Activated naive CD4-positive, alpha-beta T cell treated with anti-CD3 and anti-CD28 coated beads, Interleukin-2, amount 10 ng/mL, durations not matched to agents 7 days and 5 days (primary cell): Measurements from ENCODE around the gene KLF6.

Source experiments
- CTCF ChIA-PET: fragments of 350-600 bp; sonication (Branson Sonifier 250); formaldehyde crosslinking; loops from one replicate; lab custom pipeline; 2021; ENCODE audit warnings: antibody characterized with exemption; lab: Charles Lee
- DNase-seq: peaks from one replicate; pipeline ENCODE4 v3.0.0-alpha.2; 2020
- H3K27ac Mint-ChIP-seq: one replicate; pipeline ENCODE4 v1.8.0; 2021; ENCODE audit warnings: mild to moderate bottlenecking, moderate library complexity, mixed read lengths
- H3K27me3 Mint-ChIP-seq: one replicate; pipeline ENCODE4 v1.8.0; 2021; ENCODE audit warnings: mild to moderate bottlenecking, mixed read lengths
- H3K36me3 Mint-ChIP-seq: one replicate; pipeline ENCODE4 v1.8.0; 2021; ENCODE audit warnings: mixed read lengths
- H3K4me1 Mint-ChIP-seq: one replicate; pipeline ENCODE4 v1.8.0; 2021; ENCODE audit warnings: mixed read lengths
- H3K4me3 Mint-ChIP-seq: one replicate; pipeline ENCODE4 v1.8.0; 2021; ENCODE audit warnings: mild to moderate bottlenecking, moderate library complexity, mixed read lengths
- H3K9me3 Mint-ChIP-seq: one replicate; pipeline ENCODE4 v1.8.0; 2021; ENCODE audit warnings: mixed read lengths

KLF6 gene

GRCh38 chr10:3779158-3779741 is 5.8 kb downstream of the KLF6 start:
- Mint-ChIP-seq H3K4me1 (peaks cover 77% of the 10 kb centered on the region), H3K9me3 (no peaks in the 10 kb centered on the region), H3K27me3 (no peaks in the 10 kb centered on the region), H3K27ac (peak overlapping the region; percentile 79), H3K36me3 (peaks cover 94% of the 10 kb centered on the region), H3K4me3 (peak overlapping the region; percentile 94)
- no peak for DNase-seq
- CTCF ChIA-PET = interaction anchor here (0.6 to 1.0 kb wide), 2 partner anchors 22 to 879 kb away, joined by 3 read pairs; no protein-coding TSS in a partner anchor

DNA sequence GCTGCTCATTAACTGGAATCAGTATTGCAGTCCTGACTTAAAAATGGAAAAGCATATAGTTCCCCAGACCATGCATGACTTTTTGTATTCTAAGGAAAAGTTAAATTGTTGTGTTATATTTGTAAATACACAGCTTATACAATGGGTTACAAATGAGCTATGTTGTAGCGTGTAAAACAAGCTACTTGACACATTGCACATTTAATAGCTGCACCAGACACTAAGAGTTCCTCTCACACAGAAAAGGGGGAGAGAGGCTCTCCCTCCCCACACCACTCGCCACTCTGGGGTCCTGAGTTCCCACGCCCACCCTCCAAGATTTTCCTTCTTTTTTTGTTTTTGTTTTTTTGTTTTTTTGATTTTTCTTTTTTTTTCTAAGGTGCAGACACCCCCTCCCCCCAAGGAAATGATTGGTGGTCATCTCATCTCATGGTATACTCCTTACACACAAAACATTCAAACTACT is 6.3 kb downstream of the KLF6 start:
- CTCF ChIA-PET = interaction anchor here (0.6 to 1.0 kb wide), 2 partner anchors 22 to 879 kb away, joined by 3 read pairs; no protein-coding TSS in a partner anchor
- H3K27ac Mint-ChIP-seq = peak overlapping the region; percentile 79
- peak overlapping the region; percentile 29 for H3K4me3 Mint-ChIP-seq
- H3K27me3 Mint-ChIP-seq = no peaks in the 10 kb centered on the region
- no peaks in the 10 kb centered on the region for H3K9me3 Mint-ChIP-seq
- no peak for DNase-seq
- peaks cover 94% of the 10 kb centered on the region for H3K36me3 Mint-ChIP-seq
- peaks cover 78% of the 10 kb centered on the region for H3K4me1 Mint-ChIP-seq

DNA sequence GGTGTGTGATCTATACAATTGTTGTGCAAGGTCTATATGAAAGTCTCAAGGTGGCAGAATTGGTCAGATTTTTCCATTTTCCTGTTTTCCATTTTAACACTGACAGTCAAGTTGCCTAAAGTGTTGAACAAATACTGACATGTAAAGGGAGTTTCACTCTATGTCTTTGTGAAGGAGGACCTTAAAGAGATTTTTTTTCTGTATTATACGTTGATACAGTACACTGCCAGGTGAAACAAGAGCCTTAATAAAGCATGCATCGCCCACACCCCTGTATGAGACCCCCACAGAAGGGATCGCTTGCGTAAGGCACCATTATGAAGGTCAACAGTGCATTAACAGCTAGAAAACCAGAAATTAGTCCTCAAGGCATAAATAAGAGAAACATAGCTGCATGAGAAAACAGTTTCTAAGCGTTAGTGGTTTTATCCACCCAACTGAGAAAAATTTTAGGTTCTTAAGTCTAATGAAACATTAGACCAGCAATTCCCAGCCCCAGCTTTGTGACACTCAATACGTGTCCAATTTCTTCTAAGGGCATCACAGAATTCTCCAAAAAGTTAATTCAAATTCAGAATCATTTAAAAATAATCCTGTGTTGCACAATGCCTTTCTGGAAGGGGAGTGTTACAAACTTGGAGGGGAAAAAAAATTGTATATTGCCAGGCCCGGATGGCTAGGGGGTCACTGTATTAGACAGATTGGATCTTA is 6.9 kb downstream of the KLF6 start:
- DNase-seq = no peak
- Mint-ChIP-seq H3K9me3 (no peaks in the 10 kb centered on the region), H3K4me3 (peak overlapping the region; percentile 31), H3K36me3 (peaks cover 90% of the 10 kb centered on the region), H3K27ac (peak overlapping the region; percentile 79), H3K4me1 (peaks cover 78% of the 10 kb centered on the region), H3K27me3 (no peaks in the 10 kb centered on the region)
- CTCF ChIA-PET = interaction anchor here (1.0 kb wide), 1 partner anchor 21 kb away, joined by 3 read pairs; no protein-coding TSS in a partner anchor

DNA sequence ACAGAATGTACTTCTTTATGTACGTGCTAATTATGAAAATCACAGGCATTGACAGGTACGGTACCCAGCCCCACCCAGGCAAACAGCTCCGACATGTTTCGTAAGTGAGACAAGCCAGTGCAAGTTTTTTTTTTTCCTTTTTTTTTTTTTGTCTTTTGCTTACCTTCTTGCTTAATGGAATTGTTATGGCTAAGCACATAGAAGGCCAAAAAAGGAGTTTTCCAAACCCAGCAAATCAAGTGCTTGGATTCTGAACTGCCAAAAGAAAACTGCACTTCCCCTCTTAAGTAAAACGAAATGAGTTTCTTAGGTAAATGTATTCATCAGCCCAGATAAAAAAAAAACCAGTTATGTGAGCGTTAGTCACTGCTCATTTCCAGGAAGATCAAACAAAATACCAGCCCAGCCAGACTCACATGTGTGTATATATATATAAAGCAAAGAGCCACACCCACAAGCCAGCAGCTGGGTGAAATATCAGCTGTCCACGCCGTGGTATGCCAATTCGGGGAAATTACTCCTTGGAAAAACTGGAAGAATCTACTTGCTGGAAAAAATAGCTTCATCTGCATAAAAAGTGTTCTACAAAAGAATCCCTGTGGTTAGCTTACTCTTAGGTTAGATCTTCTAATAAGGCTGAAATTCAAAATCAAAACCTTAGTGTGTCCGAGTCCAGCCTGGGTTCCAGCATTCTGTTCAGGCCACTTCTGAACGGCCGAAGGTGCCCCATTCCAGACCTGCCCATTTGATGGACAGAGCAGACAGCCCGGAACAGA is 8.0 kb downstream of the KLF6 start:
- DNase-seq = peak; percentile 67
- H3K4me3 Mint-ChIP-seq = peak overlapping the region; percentile 34
- CTCF ChIA-PET = no interaction called here
- H3K4me1 Mint-ChIP-seq = peaks cover 72% of the 10 kb centered on the region
- H3K27ac Mint-ChIP-seq = peak overlapping the region; percentile 89
- no peaks in the 10 kb centered on the region for H3K9me3 Mint-ChIP-seq
- no peaks in the 10 kb centered on the region for H3K27me3 Mint-ChIP-seq
- peaks cover 82% of the 10 kb centered on the region for H3K36me3 Mint-ChIP-seq

- H3K4me1 Mint-ChIP-seq = peaks cover 61% of the 10 kb centered on the region
- H3K36me3 Mint-ChIP-seq = peaks cover 72% of the 10 kb centered on the region
- no peak overlapping the region for H3K4me3 Mint-ChIP-seq
- H3K27me3 Mint-ChIP-seq = no peaks in the 10 kb centered on the region
- no peaks in the 10 kb centered on the region for H3K9me3 Mint-ChIP-seq
- CTCF ChIA-PET = interaction anchor here (1.0 kb wide), 1 partner anchor 12 kb away, joined by 4 read pairs; no protein-coding TSS in a partner anchor
- peak overlapping the region; percentile 85 for H3K27ac Mint-ChIP-seq
- no peak for DNase-seq
Observed at GRCh38 chr10:3775696-3776551, 9.1 kb downstream of the KLF6 start.

DNA sequence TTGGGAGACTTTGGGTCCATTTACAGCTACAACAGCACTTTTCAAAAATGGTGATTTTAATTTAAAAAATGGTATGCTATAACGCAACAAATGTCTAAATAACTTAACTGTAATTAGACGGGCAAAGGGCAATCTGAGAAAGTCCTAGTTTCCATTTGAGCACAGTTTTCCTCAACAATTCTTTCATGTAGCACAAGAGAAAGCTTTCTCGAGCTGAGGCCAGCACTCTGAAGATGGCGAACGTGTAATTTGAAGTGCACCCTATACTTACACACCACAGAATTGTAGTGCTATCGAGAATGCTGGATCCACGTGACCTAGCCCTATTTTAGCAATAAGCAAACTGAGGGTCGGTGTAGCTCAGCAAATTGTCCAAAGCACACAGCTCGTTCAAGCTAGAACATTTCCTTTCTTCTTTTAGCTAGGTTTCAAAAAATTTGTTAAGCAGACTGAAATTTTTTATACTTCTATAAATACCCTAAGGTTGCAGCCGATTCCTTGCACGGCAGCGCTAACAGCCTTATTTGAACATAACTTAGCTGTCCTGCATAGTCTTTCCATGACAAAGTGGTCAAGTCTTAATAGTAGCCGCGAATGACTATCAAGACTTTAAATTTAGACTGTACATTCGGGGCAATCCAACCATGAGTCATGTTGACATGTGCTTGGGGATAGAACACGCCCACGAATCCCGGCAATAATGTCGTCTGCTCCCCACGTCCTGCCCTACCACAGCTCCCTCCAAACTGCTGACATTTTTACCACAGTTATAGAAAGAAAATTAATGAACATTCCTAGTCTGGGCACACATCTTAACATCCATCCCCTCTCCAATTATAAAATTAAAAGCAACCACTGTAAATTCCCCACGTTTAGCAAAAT is 10.0 kb downstream of the KLF6 start:
- Mint-ChIP-seq H3K4me3 (no peak overlapping the region), H3K36me3 (peaks cover 63% of the 10 kb centered on the region), H3K27ac (peak overlapping the region; percentile 85), H3K27me3 (no peaks in the 10 kb centered on the region), H3K9me3 (no peaks in the 10 kb centered on the region), H3K4me1 (peaks cover 53% of the 10 kb centered on the region)
- CTCF ChIA-PET = interaction anchor here (0.8 to 1.2 kb wide), 4 partner anchors 12 to 20 kb away, joined by 3 to 6 read pairs (median 4); no protein-coding TSS in a partner anchor
- no peak for DNase-seq

DNA sequence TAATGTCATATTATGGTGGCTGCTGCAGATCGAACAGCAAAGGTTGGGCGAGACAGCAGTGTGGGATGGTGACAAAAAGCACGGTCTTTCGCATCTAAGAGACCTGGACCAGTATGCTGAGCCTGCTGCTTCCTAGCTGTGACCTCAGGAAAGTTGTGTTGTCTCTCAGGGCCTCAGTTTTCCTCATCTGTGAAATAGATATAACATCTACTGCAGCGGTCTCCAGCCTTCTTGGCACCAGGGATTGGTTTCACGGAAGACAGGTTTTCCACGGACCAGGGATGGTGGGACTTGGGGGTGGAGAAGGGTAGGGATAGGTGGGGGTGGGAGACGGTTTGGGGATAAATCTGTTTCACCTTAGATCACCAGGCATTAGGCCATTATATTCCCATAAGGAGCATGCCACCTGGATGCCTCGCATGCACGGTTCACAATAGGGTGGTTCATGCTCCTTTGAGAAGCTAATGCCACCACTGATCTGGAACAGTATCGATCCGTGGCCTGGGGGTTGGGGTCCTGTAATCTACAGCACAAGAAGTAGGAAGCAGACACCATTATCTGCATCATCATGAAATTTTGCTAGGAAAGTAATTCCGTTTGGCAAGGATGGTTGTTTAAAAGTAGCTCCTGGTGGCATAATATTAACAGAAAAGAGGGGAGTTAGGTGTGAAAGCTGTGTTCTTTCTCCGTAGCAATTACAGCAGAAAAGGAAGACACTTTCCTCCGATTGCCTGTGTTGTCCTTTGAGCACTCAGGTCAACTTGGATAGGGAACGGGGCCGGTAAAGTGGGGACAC is 10.8 kb downstream of the KLF6 start:
- H3K4me1 Mint-ChIP-seq = peaks cover 50% of the 10 kb centered on the region

GRCh38 chr10:3773460-3774017 is 11.5 kb downstream of the KLF6 start:
- peaks cover 43% of the 10 kb centered on the region for H3K4me1 Mint-ChIP-seq
- H3K4me3 Mint-ChIP-seq = no peak overlapping the region
- peaks cover 48% of the 10 kb centered on the region for H3K36me3 Mint-ChIP-seq
- CTCF ChIA-PET = interaction anchor here (1.0 kb wide), 1 partner anchor 883 kb away, joined by 3 read pairs; no protein-coding TSS in a partner anchor
- no peaks in the 10 kb centered on the region for H3K27me3 Mint-ChIP-seq
- no peak overlapping the region for H3K27ac Mint-ChIP-seq
- no peak for DNase-seq
- no peaks in the 10 kb centered on the region for H3K9me3 Mint-ChIP-seq

More for the DNA sequence above, 10.8 kb downstream of the KLF6 start:
- no peak for DNase-seq
- H3K9me3 Mint-ChIP-seq = no peaks in the 10 kb centered on the region
- no peaks in the 10 kb centered on the region for H3K27me3 Mint-ChIP-seq
- H3K36me3 Mint-ChIP-seq = peaks cover 55% of the 10 kb centered on the region
- peak overlapping the region; percentile 67 for H3K27ac Mint-ChIP-seq
- no peak overlapping the region for H3K4me3 Mint-ChIP-seq
- CTCF ChIA-PET = interaction anchor here (0.8 to 1.2 kb wide), 4 partner anchors 11 to 19 kb away, joined by 3 to 6 read pairs (median 4); no protein-coding TSS in a partner anchor

DNA sequence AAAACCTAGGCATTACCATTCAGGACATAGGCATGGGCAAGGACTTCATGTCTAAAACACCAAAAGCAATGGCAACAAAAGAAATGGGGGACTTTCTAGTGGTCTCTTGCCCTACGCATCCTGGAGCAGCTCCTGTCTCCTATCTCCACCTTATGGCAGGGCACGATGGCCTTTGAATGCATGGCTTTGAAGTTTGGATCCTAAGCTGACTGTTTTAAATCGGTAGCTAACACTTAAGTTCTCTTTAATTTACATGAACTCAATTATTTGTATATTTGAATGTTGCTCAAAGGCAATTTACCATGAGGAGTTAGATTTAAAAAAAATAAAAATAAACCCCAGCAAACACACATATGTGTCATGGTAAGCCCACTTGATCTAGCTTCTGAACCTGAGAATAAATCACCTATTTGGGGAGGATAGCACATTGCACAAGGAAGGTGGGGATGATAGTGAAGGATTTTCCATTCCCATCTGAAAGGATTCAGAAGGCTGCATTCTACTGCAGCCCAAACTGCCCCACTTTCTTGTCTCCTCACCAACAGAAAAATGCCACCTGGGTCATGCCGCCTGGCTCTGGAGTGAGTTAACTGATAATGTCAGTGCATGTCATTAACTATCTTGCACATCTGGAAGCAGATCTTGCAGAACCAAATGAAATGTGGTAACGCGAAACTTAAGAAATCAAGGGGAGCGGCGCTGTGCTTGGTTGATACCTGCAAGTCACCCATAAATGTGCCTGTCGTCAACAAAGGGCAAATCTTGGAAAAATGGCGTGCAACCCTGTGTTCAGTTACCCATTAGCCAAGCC is 12.4 kb downstream of the KLF6 start:
- CTCF ChIA-PET = interaction anchor here (0.7 to 1.0 kb wide), 2 partner anchors 104 to 884 kb away, joined by 3 read pairs; no protein-coding TSS in a partner anchor
- Mint-ChIP-seq H3K9me3 (no peaks in the 10 kb centered on the region), H3K4me3 (no peak overlapping the region), H3K36me3 (peaks cover 38% of the 10 kb centered on the region), H3K27ac (peak overlapping the region; percentile 30), H3K4me1 (peaks cover 34% of the 10 kb centered on the region), H3K27me3 (no peaks in the 10 kb centered on the region)
- no peak for DNase-seq

DNA sequence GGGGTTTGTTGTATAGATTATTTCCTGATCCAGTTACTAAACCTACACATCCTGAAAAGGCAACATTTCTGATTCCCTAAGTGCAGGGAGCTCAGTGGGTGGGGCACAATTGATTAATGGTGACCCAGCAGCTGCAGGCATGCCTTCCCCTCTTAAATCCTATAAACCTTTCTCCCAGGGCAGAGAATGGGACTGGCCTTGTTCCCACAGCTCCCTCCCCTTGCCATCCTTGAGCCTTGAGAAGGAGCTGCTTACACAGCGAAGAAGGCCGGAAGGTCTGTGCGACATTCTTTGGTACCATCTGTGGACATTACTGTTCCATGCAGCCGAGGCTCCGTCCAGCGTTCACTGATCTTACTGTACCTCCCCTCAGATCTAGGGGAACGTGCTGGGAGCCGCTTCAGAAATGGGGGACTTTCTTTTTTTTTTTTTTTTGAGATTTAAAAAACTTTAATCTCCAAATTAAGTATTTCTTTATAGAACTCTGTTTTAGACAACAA is 14.3 kb downstream of the KLF6 start:
- Mint-ChIP-seq H3K27ac (no peak overlapping the region), H3K36me3 (peaks cover 22% of the 10 kb centered on the region), H3K4me1 (peaks cover 29% of the 10 kb centered on the region), H3K9me3 (no peaks in the 10 kb centered on the region), H3K27me3 (no peaks in the 10 kb centered on the region), H3K4me3 (no peak overlapping the region)
- CTCF ChIA-PET = interaction anchor here (1.0 kb wide), 1 partner anchor 15 kb away, joined by 3 read pairs; the partner anchor contains the start of gene KLF6
- DNase-seq = no peak

- Mint-ChIP-seq H3K9me3 (no peaks in the 10 kb centered on the region), H3K36me3 (peaks cover 14% of the 10 kb centered on the region), H3K27ac (no peak overlapping the region), H3K4me3 (no peak overlapping the region), H3K4me1 (peaks cover 33% of the 10 kb centered on the region), H3K27me3 (no peaks in the 10 kb centered on the region)
- CTCF ChIA-PET = interaction anchor here (1.0 kb wide), 1 partner anchor 16 kb away, joined by 3 read pairs; the partner anchor contains the start of gene KLF6
- no peak for DNase-seq
Observed at GRCh38 chr10:3769556-3769955, 15.5 kb downstream of the KLF6 start.
